ENCODE measurements around the gene PLEKHA3.

DNA sequence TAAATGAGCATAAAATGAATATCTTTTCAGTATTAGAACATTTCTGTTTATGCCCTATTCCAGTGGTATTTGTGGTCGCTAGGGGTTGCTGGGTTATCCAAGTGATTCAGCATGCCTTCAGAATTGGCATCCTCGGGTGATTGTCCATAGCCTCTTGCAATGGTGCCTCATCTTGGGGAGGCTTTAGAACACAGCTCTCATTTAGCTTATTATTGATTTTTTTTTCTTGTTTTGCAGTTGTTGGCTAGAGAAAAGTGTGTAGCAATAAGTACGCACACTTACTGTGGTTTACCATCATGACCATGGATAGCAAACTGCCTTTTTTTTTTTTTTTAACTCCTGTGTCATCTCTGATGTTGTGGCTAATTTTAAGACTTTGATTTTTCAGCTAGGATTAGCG lies 33.6 kb downstream of the PLEKHA3 start:
- TF ChIP-seq, protein P1, sequence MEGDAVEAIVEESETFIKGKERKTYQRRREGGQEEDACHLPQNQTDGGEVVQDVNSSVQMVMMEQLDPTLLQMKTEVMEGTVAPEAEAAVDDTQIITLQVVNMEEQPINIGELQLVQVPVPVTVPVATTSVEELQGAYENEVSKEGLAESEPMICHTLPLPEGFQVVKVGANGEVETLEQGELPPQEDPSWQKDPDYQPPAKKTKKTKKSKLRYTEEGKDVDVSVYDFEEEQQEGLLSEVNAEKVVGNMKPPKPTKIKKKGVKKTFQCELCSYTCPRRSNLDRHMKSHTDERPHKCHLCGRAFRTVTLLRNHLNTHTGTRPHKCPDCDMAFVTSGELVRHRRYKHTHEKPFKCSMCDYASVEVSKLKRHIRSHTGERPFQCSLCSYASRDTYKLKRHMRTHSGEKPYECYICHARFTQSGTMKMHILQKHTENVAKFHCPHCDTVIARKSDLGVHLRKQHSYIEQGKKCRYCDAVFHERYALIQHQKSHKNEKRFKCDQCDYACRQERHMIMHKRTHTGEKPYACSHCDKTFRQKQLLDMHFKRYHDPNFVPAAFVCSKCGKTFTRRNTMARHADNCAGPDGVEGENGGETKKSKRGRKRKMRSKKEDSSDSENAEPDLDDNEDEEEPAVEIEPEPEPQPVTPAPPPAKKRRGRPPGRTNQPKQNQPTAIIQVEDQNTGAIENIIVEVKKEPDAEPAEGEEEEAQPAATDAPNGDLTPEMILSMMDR (IDR thresholded peaks at IDR 0.05), result no peak
- TF ChIP-seq POLR2A (IDR thresholded peaks at IDR 0.05), result no peak

Data from uterus (tissue), 2 donors.